Heart left ventricle (tissue), 16 donors: ENCODE data around the gene KLHL6. TPM values are rescaled to one million over a fixed set of nuclear protein-coding genes. Genes with fewer than 3 reads are reported as not detected.

Experiments used
- ATAC-seq, 4 donors: fragments of 200-7000 bp; cut with Tn5 transposase; one replicate each; pipeline ENCODE4 v1.9.1; 2020 to 2022; ENCODE audit warnings: moderate library complexity in 4 of 4, mild to moderate bottlenecking in 3 of 4, moderate number of reproducible peaks in 1 of 4
- DNase-seq, 5 donors: peaks; one replicate each; pipeline ENCODE4 v3.0.0-alpha.2; 2020
- H3K27ac ChIP-seq, 12 donors: fragments of 200-600 bp; sonication (generic) in 4 of 12; one replicate each; pipeline versions ENCODE4 v1.5.0 to v1.8.0; 2016 to 2022; ENCODE audit warnings: mild to moderate bottlenecking in 2 of 12
- H3K27me3 ChIP-seq, 9 donors: fragments of 200-600 bp; sonication (generic) in 2 of 9; one replicate each; pipeline versions ENCODE4 v1.5.1 to v1.8.0; 2016 to 2022; ENCODE audit warnings: mild to moderate bottlenecking in 3 of 9
- H3K36me3 ChIP-seq, 9 donors: fragments of 200-600 bp; sonication (generic) in 2 of 9; one replicate each; pipeline versions ENCODE4 v1.5.0 to v1.8.0; 2018 to 2022; ENCODE audit warnings: mild to moderate bottlenecking in 2 of 9
- H3K4me1 ChIP-seq, 12 donors: fragments of 200-600 bp; sonication (generic) in 4 of 12; one replicate each; pipeline versions ENCODE4 v1.5.0 to v1.8.0; 2016 to 2022; ENCODE audit warnings: mild to moderate bottlenecking in 3 of 12
- H3K4me3 ChIP-seq, 12 donors: fragments of 200-600 bp; sonication (generic) in 4 of 12; one replicate each; pipeline versions ENCODE4 v1.5.0 to v1.8.0; 2017 to 2022; ENCODE audit warnings: mild to moderate bottlenecking in 9 of 12, moderate library complexity in 4 of 12
- H3K9me3 ChIP-seq, 12 donors: fragments of 200-600 bp; sonication (generic) in 4 of 12; one replicate each; pipeline versions ENCODE4 v1.5.0 to v1.8.0; 2016 to 2022; ENCODE audit warnings: mild to moderate bottlenecking in 1 of 12
- CTCF ChIP-seq, 12 donors: fragments of 200-600 bp; sonication (generic) in 4 of 12; IDR thresholded peaks; one replicate each; pipeline versions ENCODE4 v1.5.0 to v1.8.0; 2018 to 2022; ENCODE audit warnings: antibody characterized with exemption in 12 of 12, mild to moderate bottlenecking in 5 of 12
- POLR2A ChIP-seq, 2 donors: fragments of 450-650 bp; IDR thresholded peaks; one replicate each; pipeline ENCODE4 v1.6.1; 2017; ENCODE audit warnings: antibody characterized with exemption in 2 of 2, mild to moderate bottlenecking in 2 of 2, moderate library complexity in 2 of 2
- WGBS, 4 donors: extraction: QIAGEN DNeasy Blood & Tissue Kit in 2 of 4; methylation state at CpG; one replicate each; pipeline versions ENCODE4 v1.1.5 to v1.1.7; 2013 to 2018; 5-methylcytosine and 5-hydroxymethylcytosine counted together
- intact Hi-C, 10 donors: fragments of 100-400 bp; cut with DNase I; formaldehyde crosslinking; loops; one replicate each; pipeline versions ENCODE4 v1.11.1 to v1.14.2; 2022
- polyA plus RNA-seq, 2 donors: library from polyadenylated mRNA; stranded (reverse); fragments of 200-250 nt; gene quantifications; one replicate each; pipeline ENCODE4 v1.2.3, GENCODE V29; 2013
- total RNA-seq, 9 donors: library from RNA; depleted of rRNA in 2 of 9; stranded (reverse); fragments of >200 nt in 2 of 9; fragmentation: NEBNext Ultra II Directional in 3 of 9; extraction: Animal tissue kit (Norgen Biotek cat#: 25700) in 3 of 9; gene quantifications; one replicate each; pipeline versions ENCODE4 v1.1.0 to v1.2.4, GENCODE V29; 2016 to 2023
- donor health status: ischemic (EF 13 %, LVEDD 7.1; RV severe dilation, severe dysfunction).
- donor health status: healthy with polysubstance abuse.
- donor health status: DM: no; HTN: yes; CAD: no.
- donor health status: DM: no; HTN: no; CAD: no.
- donor health status: ischemic (EF 25% LVEDD 6.9; RV normal size, moderate dysfunction).
- donor health status: ischemic (EF 25% LVEDD 5.7; RV mildly dilated, moderate dysfunction).
- donor health status: healthy.
- donor health status: DM: yes; HTN: yes; CAD: no.
- donor health status: ischemic (EF 35%, LVEDD 5.7; RV mildly dilated, moderate dysfunction).
- donor health status: nonischemic (EF 11% LVEDD 7.7; RV severe dilation, severe dysfunction).
- donor health status: DM: yes; HTN: yes; CAD: no.
- donor health status: PGD.
- donor health status: ischemic (EF 29% LVEDD 5.4; RV normal size, mild dysfunction).
- donor health status: nonischemic (EF 23%, LVEDD 6.1; RV moderate dilation, normal function).

The KLHL6 gene
- total and polyA plus RNA-seq, 11 donors = 0.46 to 8.1 (median 0.83) TPM

- ATAC-seq (no peak), DNase-seq (no peak)
- H3K4me3 ChIP-seq = no peak overlapping the region
- peaks cover 0 to 51% (median 2%) of the 10 kb centered on the region in 12 donors for H3K4me1 ChIP-seq
- intact Hi-C loops = no loop called here
- H3K27me3 ChIP-seq = no peaks in the 10 kb centered on the region
- no peak for TF ChIP-seq CTCF (IDR thresholded peaks at IDR 0.05)
- no peak for TF ChIP-seq POLR2A (IDR thresholded peaks at IDR 0.05)
- H3K9me3 ChIP-seq = no peaks in the 10 kb centered on the region
- H3K27ac ChIP-seq = no peak overlapping the region
- H3K36me3 ChIP-seq = no peaks in the 10 kb centered on the region
- 59 to 77% (median 72%) methylated on average over 6 of the region's 6 CpGs for WGBS, 4 donors
Observed at GRCh38 chr3:183545708-183546107, 9.8 kb downstream of the KLHL6 start.

- intact Hi-C loops = no loop called here
- Histone ChIP-seq H3K27me3 (no peaks in the 10 kb centered on the region), H3K4me1 (peaks cover 0 to 69% (median 3%) of the 10 kb centered on the region in 12 donors), H3K36me3 (no peaks in the 10 kb centered on the region), H3K27ac (peak overlapping the region in 2 of 12 donors; percentile 20 to 79), H3K9me3 (no peaks in the 10 kb centered on the region), H3K4me3 (no peak overlapping the region)
- no peak for TF ChIP-seq CTCF (IDR thresholded peaks at IDR 0.05)
- TF ChIP-seq POLR2A (IDR thresholded peaks at IDR 0.05) = no peak
- WGBS, 4 donors = 93 to 97% (median 95%) methylated on average over 4 of the region's 4 CpGs
- ATAC-seq (no peak), DNase-seq (no peak)
Observed at GRCh38 chr3:183542355-183542754, 13.2 kb downstream of the KLHL6 start.

GRCh38 chr3:183541738-183542137 lies 13.8 kb downstream of the KLHL6 start:
- Histone ChIP-seq H3K4me1 (peaks cover 0 to 74% (median 3%) of the 10 kb centered on the region in 12 donors), H3K36me3 (no peaks in the 10 kb centered on the region), H3K27ac (peak overlapping the region in 4 of 12 donors; percentile 3 to 79 (median 13)), H3K4me3 (no peak overlapping the region), H3K9me3 (no peaks in the 10 kb centered on the region), H3K27me3 (no peaks in the 10 kb centered on the region)
- TF ChIP-seq CTCF (IDR thresholded peaks at IDR 0.05) (no peak), POLR2A (IDR thresholded peaks at IDR 0.05) (no peak)
- ATAC-seq (peak in 2 of 4 donors; percentile 32 to 69), DNase-seq (peak in 1 of 5 donors; percentile 31)
- 52 to 58% (median 56%) methylated on average over 3 of the region's 3 CpGs for WGBS, 4 donors
- intact Hi-C loops = no loop called here

- DNase-seq (no peak), ATAC-seq (no peak)
- intact Hi-C loops = no loop called here
- no peaks in the 10 kb centered on the region for H3K36me3 ChIP-seq
- H3K27ac ChIP-seq = peak overlapping the region in 1 of 12 donors; percentile 79
- peaks cover 0 to 78% (median 3%) of the 10 kb centered on the region in 12 donors for H3K4me1 ChIP-seq
- H3K4me3 ChIP-seq = no peak overlapping the region
- 83 to 94% (median 86%) methylated on average over 6 of the region's 6 CpGs for WGBS, 4 donors
- no peaks in the 10 kb centered on the region for H3K9me3 ChIP-seq
- H3K27me3 ChIP-seq = no peaks in the 10 kb centered on the region
- TF ChIP-seq CTCF (IDR thresholded peaks at IDR 0.05) (no peak), POLR2A (IDR thresholded peaks at IDR 0.05) (no peak)
Observed at GRCh38 chr3:183541235-183541655, 14.3 kb downstream of the KLHL6 start.
